GM18873 (cell line): Measurements from ENCODE around the gene KLHL21.

Source experiments
- ATAC-seq: cut with Tn5 transposase; IDR thresholded peaks from one replicate; pipeline ENCODE4 v1.9.1; 2021; ENCODE audit warnings: mild to moderate bottlenecking, moderate library complexity, moderate number of reproducible peaks; ENCODE audit not compliant: unreplicated experiment, low FRiP score

Gene KLHL21

DNA sequence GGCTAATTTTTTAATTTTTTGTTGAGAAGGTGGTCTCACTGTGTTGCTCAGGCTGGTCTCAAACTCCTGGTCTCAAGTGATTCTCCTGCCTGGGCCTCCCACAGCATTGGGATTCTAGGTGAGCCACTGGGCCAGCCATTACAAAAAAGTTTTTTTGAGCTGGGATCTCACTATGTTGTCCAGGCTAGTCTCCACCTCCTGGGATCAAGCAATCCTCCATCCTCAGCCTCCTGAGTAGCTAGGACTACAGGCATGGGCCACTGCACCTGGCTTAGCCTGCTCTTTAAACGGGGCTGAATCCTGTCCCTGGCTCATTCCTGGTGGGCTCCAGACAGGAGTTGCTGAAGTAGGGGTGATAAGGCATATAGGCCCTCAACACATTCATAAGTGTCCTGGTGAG lies 45.1 kb downstream of the KLHL21 start:
- ATAC-seq, result no peak

DNA sequence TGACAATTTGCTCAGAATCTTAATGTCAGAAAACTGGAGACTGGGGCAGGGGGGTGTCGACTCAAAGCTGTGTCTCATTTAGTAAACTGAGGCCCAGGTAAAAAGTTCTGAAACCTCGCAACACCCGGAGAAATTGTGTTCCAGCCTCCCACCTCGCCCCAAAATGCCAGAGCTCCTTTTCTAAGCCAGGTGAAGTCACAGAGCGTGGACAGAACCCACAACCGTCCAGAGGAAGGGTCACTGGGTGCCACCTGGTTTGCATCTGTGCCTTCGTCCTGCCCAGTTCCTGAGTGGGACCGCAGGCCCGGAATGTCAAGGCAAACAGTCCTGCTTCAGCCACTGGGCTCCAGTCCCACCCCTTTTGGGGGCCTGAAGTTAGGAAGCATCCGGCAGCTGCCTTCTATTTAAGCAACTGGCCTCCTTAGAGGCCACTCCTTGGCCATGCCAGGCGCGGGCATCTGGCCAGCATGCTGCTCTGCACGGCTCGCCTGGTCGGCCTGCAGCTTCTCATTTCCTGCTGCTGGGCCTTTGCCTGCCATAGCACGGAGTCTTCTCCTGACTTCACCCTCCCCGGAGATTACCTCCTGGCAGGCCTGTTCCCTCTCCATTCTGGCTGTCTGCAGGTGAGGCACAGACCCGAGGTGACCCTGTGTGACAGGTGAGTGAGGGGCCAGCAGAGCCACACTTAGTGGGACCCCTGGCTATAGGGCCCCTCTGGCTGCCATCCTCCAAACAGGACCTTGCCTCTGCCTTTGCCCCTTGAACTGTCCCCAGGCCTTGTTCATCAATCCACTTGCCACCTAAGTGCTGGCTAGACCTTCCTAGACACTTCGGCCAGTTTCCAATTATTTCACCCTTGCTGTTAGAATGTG lies 47.5 kb downstream of the KLHL21 start, which contains the start of gene TAS1R1:
TSS of gene TAS1R1 (plus strand) at position 401 of the 872 bp plus-strand sequence. CDS start at position 468, 67 bp downstream.
- no peak for ATAC-seq

DNA sequence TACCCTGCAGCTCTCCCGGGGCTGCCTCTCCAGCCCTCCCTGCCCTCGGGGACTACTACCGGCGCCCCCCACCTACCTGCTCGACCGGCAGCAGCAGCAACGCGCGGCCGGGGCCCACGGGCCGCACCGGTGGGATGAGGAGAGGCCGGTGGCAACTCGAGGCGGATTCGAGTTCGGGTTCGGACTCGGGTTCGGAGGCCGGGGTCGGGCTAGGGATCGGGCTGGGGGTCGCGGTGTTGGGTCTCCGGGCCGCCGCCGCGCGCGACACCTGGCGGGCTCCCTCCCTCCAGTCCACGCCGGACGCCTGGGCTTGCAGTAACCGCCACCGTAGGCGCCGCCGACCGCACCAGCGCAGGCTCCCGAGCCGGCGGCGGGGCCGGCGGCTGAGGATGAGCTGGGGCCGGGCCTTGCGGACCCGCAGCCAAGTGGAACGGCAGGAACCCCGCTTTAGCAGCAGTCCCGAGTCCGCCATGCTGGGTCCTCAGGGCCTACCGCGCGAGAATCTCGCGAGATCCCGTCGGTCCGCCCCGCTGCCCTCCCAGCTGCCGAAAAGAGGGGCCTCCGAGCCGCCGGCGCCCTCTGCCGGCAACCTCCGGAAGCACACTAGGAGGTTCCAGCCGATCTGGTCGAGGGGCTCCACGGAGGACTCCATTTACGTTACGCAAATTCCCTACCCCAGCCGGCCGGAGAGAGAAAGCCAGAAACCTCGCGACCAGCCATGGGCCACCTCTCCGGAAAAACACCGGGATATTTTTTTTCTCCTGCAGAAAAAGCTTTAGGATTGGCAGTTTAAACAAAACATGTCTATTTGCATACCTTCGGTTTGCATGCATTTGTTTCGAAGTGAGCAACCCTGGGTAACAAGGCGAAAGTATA lies 48.4 kb downstream of the KLHL21 start, which contains the start of gene NOL9:
TSS of gene NOL9 (minus strand) at position 483 of the 876 bp plus-strand sequence. CDS start at position 472, 11 bp downstream.
- peak; percentile 82 for ATAC-seq

DNA sequence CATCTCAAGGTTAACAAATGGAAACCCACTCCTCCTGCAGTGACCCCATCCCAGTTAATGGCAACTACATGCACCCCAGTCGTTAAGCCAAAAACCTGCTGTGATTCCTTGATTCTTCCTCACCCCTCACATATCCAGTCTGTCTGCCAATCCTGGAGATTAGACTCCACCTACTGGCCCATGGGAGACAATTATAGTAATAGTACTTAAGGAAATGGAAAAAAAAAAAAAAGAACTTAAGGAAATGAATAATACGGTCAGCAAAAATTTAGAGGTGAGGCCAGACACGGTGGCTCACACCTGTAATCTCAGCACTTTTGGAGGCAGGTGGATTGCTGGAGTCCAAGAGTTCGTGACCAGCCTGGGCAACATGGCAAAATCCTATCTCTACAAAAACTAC lies 55.4 kb downstream of the KLHL21 start:
- ATAC-seq, result no peak

DNA sequence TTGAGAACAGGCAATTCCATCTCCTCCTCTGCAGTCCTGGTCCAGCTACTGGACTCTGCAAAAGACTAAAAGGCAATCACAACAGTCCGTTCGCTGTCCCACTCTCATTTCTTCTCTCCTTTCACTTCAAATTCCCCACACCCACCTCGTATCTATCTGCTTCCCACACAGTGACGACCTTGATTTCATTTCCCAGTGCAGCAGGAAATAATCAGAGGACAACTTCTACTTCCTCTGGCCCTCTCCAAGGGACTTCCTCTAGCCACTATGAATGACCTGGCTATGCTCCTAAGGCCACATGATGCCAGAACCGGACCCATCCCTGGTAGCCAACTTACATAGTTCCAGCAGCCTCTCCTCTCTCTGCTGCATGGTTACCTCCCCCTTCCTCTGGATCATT lies 56.3 kb downstream of the KLHL21 start:
- ATAC-seq, result no peak

DNA sequence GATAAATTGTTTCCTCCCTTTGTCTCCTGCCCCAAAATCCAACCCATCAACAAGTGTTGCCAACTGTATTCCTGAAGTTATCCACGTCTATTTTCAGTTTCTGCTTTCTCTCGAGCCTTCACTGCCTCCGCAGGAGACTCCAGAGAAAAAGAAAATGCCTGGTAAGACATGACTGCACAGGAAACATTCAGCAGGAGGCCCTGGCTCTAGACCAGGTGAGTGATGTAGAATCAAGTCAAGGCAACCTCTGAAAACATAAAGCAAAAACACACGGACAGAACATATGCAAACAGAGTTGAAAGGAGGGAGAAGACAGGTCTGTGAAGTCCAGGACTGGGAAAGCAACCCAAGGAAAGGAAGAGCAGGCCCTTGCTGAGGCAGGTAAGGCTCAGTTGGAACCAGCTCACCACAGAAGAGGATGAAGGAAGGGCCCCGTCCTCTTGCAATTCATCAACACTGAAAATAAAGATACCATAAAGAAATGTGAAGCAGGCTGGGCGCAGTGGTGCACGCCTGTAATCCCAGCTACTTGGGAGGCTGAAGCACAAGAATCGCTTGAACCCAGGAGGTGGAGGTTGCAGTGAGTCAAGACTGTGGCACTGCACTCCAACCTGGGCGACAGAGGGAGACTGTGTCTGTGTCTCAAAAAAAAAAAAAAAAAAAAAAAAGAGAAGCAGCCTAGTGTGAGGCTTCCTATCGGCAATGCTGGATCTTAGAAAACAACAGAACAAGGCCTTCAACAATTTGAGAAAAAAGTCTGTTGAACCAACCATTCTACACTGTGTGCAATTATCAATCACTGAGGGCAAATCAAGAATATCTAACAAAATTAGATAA lies 57.2 kb downstream of the KLHL21 start:
- ATAC-seq, result no peak

DNA sequence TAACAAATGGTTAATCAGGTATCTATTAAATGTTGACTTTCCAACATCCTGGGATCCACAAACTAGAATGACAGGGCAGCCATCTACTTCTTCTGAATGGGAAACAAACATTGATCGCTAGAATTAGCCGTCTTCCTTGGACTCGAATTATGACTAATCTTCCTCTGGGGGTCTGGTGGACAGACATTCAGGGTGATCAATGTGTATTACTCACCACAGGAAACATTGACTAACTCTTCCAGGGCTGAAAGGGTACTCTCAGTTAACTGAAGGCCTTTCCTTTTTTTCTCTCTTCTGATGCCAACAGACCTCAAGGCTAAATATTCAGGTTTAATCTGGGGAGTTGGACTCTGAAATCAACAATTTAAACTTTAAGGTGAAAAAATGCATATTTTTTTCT lies 57.8 kb downstream of the KLHL21 start:
- no peak for ATAC-seq
